GM12874 (cell line): ENCODE data around the gene IGDCC3.

Experiments used
- TF ChIP-seq, protein P1 (sequence below): IDR thresholded peaks from 2 replicates; pipeline ENCODE4 v1.5.1; 2011; ENCODE audit warnings: low read depth, mild to moderate bottlenecking, control low read depth, low read length, moderate library complexity; ENCODE audit not compliant: insufficient read depth

IGDCC3 gene

DNA sequence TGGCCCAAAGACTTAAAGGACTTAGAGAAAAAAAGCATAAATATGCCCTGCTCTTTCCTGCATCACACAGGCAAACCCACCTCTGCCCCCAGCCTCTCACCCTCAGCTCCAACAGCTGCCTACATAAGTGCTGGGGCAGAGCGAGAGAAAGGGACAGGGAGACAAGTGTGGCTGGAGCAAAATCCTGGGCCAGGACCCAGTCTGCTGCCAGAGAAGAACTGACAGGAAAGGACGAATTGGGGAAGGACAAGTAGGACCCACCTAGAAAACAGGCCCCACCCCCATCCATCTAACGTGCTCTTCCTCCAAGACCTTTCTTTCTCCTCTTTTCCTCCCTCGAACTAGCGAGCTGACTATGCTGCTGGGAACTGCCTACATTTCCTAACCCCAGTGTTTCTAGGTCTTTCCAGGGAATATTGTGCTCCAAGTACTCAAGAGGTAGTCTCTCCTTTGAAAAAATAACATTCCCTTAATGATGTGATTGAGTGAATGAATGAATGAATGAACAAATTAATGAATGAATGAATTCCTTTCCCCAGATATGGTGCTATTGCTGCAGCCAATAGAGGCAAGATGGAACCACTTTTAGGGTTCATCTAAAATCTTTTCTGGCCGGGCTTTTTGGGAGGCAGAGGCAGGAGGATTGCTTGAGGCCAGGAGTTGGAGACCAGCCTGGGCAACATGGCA lies 26.5 kb upstream of the IGDCC3 start:
- TF ChIP-seq, protein P1, sequence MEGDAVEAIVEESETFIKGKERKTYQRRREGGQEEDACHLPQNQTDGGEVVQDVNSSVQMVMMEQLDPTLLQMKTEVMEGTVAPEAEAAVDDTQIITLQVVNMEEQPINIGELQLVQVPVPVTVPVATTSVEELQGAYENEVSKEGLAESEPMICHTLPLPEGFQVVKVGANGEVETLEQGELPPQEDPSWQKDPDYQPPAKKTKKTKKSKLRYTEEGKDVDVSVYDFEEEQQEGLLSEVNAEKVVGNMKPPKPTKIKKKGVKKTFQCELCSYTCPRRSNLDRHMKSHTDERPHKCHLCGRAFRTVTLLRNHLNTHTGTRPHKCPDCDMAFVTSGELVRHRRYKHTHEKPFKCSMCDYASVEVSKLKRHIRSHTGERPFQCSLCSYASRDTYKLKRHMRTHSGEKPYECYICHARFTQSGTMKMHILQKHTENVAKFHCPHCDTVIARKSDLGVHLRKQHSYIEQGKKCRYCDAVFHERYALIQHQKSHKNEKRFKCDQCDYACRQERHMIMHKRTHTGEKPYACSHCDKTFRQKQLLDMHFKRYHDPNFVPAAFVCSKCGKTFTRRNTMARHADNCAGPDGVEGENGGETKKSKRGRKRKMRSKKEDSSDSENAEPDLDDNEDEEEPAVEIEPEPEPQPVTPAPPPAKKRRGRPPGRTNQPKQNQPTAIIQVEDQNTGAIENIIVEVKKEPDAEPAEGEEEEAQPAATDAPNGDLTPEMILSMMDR: no peak

DNA sequence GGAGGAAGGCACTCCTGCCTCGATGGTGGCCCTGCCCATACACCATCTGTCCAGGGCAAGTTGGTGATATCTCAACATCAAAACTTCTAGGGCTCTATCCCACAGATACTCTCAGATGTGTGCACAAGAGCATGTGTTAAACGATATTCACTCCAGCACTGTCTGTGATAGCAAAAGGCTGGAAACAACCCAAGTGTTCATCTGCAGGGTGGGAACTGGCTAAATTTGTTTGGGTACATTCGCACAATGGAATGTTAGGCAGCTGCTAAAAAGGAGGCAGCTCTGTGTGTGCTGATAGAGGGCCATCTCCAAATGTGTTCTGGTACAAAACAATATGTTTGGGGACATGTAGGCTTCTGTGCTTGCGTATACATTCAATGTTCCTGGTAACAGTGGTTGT lies 25.2 kb upstream of the IGDCC3 start:
- TF ChIP-seq, protein P1: no peak

DNA sequence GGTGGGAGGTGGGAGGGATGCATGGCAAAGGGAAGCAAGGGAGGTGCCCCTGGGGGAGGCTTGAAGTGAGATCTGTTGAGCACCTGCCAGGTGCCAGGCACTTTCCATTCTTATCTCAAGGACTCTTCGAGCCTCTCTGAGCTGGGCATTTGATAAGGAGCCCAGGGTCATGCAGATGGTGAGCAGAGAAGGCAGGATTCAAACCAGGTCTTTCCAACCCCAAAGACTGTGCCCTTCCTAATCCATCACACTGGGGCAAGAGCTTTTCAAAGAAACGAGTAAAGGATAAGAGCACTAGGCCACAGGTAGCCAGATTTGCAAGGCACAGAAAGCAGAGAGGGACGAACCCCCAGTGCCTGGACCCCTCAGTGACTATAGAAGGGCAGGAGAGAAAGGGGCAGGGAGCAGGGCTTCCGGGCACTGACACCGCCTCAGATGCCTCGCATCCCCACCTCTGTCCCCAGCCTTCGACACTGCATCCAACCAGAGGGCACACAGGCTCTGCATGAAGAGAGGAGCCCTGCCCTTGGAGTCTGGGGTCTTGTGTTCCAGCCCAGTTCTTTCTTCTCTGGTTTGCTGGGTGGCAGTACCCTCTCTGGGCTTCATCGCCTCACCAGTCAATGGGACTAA lies 23.9 kb upstream of the IGDCC3 start:
- TF ChIP-seq, protein P1: no peak

DNA sequence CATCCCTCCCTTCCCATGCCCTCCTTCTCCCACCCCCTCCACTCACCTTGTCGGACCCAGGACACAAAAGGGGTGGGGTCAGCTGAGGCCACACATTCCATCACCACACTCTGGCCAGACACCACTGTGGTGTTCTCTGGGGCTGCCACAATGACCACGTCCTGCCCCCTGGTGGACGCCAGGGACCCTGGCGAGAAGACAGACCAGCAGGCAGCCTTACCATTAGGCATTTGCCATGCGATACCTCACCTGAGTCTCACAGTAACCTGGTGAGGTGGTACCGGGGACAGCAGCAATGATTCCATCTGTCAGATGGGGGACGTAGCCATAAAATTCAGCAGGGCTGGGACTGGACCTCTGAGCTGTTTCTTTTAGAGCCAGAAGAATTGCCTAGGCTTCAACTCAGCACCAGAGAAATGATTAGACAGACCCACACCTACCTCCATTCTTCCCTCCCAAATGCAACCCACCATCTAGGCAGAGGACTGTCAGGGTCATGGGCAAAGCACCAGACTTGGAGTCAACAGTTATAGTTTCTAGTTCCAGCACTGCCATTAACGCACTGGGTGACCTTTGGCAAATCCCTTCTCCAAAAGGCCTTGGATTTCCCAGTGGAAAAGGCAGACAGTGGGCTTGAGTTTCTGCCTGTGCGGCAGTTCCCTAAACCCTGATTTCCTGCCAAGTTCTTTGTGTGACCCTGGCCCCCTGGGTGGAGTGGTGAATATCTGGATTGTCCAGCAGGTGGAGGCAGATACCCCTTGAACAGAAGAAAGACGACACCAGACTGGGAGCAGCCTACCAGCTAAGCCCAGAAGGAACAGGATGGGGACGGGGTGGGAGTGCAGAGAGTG lies 23.2 kb upstream of the IGDCC3 start:
- TF ChIP-seq, protein P1: peak; percentile 93

DNA sequence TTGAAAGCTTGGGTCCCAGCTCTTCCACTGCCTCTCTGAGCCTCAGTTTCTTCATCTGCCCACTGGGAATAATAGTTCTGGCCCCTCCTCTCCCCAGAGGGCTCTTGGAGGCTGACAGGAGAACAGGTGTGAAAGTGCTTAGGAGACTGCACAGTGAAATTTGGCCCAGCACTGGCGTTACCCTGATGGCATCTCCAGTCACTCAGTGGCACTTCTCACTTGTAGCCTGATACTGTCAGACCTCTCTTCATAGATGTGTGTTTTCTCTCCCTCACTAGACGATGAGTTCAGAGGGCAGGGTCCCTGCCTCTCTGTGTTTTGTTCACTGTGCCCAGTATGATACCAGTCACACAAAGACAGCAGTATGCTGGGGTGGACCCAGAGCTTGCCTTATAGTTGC lies 22.2 kb upstream of the IGDCC3 start:
- TF ChIP-seq, protein P1: no peak

DNA sequence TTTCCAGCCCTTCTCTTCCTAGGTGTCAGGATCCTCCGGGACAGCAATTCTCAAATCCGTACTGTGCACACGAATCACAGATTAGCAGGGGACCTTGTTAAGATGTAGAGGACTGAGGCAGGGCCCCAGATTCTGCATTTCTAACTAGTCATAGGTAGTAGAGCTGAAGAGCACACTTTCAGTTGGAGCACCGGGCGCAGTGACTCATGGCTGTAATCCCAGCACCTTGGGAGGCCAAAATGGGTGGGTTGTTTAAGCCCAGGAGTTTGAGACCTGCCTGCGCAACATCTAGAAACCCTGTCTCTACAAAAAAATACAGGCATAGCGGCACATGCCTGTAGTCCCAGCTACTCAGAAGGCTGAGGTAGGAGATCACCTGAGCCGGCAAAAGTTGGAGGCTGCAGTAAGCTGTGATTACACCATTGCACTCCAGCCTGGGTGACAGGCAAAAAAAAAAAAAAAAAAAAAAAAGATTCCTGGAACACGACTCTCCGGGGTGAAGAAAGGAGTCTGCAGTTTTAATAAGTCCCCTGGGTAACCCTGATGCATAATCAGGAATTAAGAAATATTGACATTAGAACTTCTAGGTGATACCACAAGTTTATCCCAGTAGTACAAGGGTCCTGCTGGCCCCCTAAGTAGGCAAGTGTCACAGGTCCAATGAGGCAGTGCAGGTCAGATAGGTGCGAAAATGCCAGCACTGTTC lies 21.4 kb upstream of the IGDCC3 start:
- TF ChIP-seq, protein P1: no peak

DNA sequence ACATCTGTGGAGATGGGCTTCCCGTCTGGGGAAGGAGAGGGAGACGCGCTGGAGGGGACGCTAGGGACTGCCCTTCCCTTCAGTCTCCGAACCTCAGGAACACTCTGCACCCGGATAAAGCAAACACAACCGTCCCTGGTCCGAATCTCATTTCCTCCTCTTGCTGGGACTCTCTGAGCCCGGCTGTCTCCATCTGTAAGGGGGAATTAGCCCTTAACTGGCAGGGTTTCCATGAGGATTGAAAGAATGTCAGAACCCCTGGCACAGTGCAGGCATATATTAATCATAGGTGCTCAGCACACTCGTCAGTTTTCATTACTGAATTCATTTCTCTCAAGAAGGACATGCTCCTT lies 19.1 kb upstream of the IGDCC3 start:
- TF ChIP-seq, protein P1: no peak
